Measurements from ENCODE around the gene ELFN2.

DNA sequence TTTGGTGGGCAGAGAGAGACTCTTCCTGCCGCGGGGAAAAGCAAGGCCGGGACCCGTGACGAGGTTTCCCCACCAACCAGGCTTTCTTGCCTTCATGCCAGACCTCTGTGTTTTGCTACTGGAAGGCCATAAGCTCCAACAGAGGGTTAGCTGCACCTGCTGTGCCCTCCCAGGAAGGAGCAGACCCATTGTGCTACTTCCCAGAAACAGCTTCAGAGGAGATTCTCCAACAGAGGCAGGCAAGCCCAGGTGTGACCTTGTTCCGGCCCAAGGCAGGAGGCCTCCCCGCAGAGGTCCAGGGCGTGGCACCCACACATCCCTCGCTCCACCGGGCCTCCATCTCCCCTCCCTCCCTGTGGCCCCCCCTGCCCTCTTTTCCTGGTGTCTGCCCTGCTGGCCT lies 57.8 kb downstream of the ELFN2 start:
- no peak for TF ChIP-seq EZH2 (IDR thresholded peaks at IDR 0.05; ENCODE audit: insufficient read depth, poor library complexity, severe bottlenecking)
- no peak for TF ChIP-seq EZH2phosphoT487 (IDR thresholded peaks at IDR 0.05; ENCODE audit: insufficient read depth, low read depth)

All from GM23248 (cell line).